H1 (cell line): ENCODE measurements around the gene SPTSSB. TPM values are rescaled to one million over a fixed set of nuclear protein-coding genes. Genes with fewer than 3 reads are reported as not detected.

ENCODE experiments used
- ASH2L ChIP-seq: fragments of 200-600, 300-600 bp; sonication (generic); IDR thresholded peaks from one replicate; pipeline ENCODE4 v1.7.1; 2017; ENCODE audit warnings: low read length
- ATF3 ChIP-seq: IDR thresholded peaks from 2 replicates; pipeline ENCODE4 v1.6.1; 2011; ENCODE audit warnings: low read depth, mild to moderate bottlenecking, low read length; ENCODE audit not compliant: insufficient read depth
- BRCA1 ChIP-seq: IDR thresholded peaks from 2 replicates; pipeline ENCODE4 v1.6.1; 2012; ENCODE audit warnings: low read depth, low read length, improper control_type of control experiment
- CBX5 ChIP-seq: fragments of 300-800, 300-1000 bp; sonication (generic); IDR thresholded peaks from 2 replicates; pipeline ENCODE4 v1.7.1; 2016; ENCODE audit warnings: antibody characterized with exemption, low read length, low read depth
- CHD1 ChIP-seq: IDR thresholded peaks from 2 replicates; pipeline ENCODE4 v1.6.1; 2012; ENCODE audit warnings: low read depth, low read length, improper control_type of control experiment
- CREB1 ChIP-seq: IDR thresholded peaks from 2 replicates; pipeline ENCODE4 v1.6.1; 2012; ENCODE audit warnings: inconsistent platforms
- CTCF ChIP-seq, 3 experiments: IDR thresholded peaks; 1 replicate in 2 of 3; 2 replicates in 1 of 3; pipeline versions ENCODE4 v1.5.1 to v1.6.1; 2011; ENCODE audit warnings: low read length in 3 of 3, mild to moderate bottlenecking in 3 of 3, inconsistent platforms in 2 of 3, low read depth in 1 of 3, moderate library complexity in 1 of 3; ENCODE audit not compliant: insufficient read depth in 1 of 3; ENCODE audit errors: control extremely low read depth in 1 of 3
- EGR1 ChIP-seq: IDR thresholded peaks from 2 replicates; pipeline ENCODE4 v1.6.1; 2011; ENCODE audit warnings: low read depth, low read length, borderline replicate concordance
- EZH2 ChIP-seq: fragments of 200-600 bp; sonication (generic); IDR thresholded peaks from 2 replicates; pipeline ENCODE4 v1.7.1; 2012; ENCODE audit warnings: low read depth, mild to moderate bottlenecking, moderate library complexity, low read length, inconsistent platforms; ENCODE audit not compliant: severe bottlenecking
- GABPA ChIP-seq: IDR thresholded peaks from 2 replicates; pipeline ENCODE4 v1.6.1; 2011; ENCODE audit warnings: mild to moderate bottlenecking, low read length, moderate library complexity, borderline replicate concordance; ENCODE audit not compliant: insufficient read depth
- JUN ChIP-seq: IDR thresholded peaks from 2 replicates; pipeline ENCODE4 v1.6.1; 2011; ENCODE audit warnings: low read depth, mild to moderate bottlenecking, improper control_type of control experiment, low read length
- JUND ChIP-seq: IDR thresholded peaks from 2 replicates; pipeline ENCODE4 v1.6.1; 2011; ENCODE audit warnings: mild to moderate bottlenecking, improper control_type of control experiment, low read length
- KDM4A ChIP-seq: IDR thresholded peaks from one replicate; pipeline ENCODE4 v1.7.1; 2012; ENCODE audit warnings: low read depth, mild to moderate bottlenecking, moderate library complexity, low read length, inconsistent platforms; ENCODE audit not compliant: severe bottlenecking
- NRF1 ChIP-seq: IDR thresholded peaks from 2 replicates; pipeline ENCODE4 v1.6.1; 2011; ENCODE audit warnings: mild to moderate bottlenecking, low read depth, low read length, improper control_type of control experiment
- POLR2AphosphoS5 ChIP-seq: IDR thresholded peaks from 2 replicates; pipeline ENCODE4 v1.6.1; 2011; ENCODE audit warnings: low read depth, low read length
- RNF2 ChIP-seq: fragments of 200-900, 300-1000 bp; sonication (generic); IDR thresholded peaks from 2 replicates; pipeline ENCODE4 v1.7.1; 2016; ENCODE audit warnings: borderline replicate concordance, low read depth, mild to moderate bottlenecking, antibody characterized with exemption, low read length; ENCODE audit not compliant: poor library complexity, severe bottlenecking; ENCODE audit errors: missing control alignments
- SP2 ChIP-seq: IDR thresholded peaks from 2 replicates; pipeline ENCODE4 v1.6.1; 2012; ENCODE audit warnings: mild to moderate bottlenecking, low read length, inconsistent platforms
- SP4 ChIP-seq: IDR thresholded peaks from 2 replicates; pipeline ENCODE4 v1.6.1; 2012; ENCODE audit warnings: low read length, inconsistent platforms
- polyA plus RNA-seq, 7 experiments: library from polyadenylated mRNA; depleted of rRNA in 3 of 7; stranded (reverse) in 5 of 7; unstranded in 2 of 7; fragments of >200 nt in 5 of 7; fragments of 200-250 nt in 2 of 7; gene quantifications; 1 replicate in 5 of 7; 2 replicates in 1 of 7; 4 replicates in 1 of 7; pipeline versions ENCODE4 v1.2.1 to v1.2.3, GENCODE V29; 2011 to 2013; ENCODE audit warnings: missing spikeins in 2 of 7, mixed read lengths in 2 of 7
- total RNA-seq: library from RNA; stranded (reverse); fragmentation: NEBNext Ultra II Directional; extraction: Animal tissue kit (Norgen Biotek cat#: 25700); gene quantifications from 2 replicates; pipeline ENCODE4 v1.2.1, GENCODE V29; 2021
- TF ChIP-seq, protein P1 (sequence below): IDR thresholded peaks from 2 replicates; pipeline ENCODE4 v1.6.1; 2012; ENCODE audit warnings: low read length, inconsistent platforms

SPTSSB gene
- total and polyA plus RNA-seq, 2 of the 8 experiments (the other 6 are each of a cell fraction or from before 2014, with no cell fraction given): 33.4 to 52.5 TPM

DNA sequence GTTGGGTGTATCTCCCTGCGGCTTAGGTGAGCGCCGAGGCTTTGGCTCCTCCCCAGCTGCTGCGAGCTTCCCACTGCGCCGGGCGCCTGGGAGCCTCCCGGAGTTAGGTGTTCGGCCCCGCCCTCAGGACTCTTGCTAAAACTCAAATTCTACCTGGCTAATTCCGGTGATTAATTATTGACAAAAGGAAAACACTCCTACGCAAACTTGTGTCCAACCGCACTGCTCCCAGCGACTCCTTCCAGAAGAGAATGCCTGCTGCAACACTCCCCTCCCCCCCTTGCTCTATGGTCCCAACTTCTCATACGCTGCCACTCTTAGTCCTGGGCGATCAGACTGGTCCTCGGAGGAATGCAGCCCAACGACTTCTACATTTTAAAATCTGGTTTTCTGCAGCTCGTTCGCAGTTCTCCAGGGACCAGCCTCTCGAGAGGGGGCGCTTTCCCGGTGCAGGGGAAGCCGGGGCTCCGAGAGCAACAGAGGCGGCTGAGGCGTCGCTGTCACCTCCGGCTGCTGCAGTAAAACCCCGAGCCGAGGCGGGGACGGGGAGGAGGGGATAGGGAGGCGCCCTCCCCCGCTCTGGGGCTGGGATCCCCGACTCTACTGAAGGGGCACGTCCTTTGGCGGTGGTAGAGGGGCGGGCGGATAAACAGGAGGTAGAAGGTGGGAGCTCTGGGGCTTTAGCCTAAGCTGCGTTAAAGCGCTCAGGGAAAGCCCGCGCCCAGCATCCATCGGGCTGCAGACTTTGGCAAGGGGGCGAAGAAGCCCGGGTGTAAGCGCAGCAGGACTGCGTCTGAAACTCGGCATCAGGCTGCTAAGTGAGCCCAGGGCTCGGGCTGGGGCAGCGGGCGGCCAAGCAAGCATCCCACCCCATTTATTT lies at the start of gene SPTSSB (continued):
- TF ChIP-seq RNF2: no peak
- TF ChIP-seq CHD1: no peak; the same call in 1 of the 2 replicates
- no peak for TF ChIP-seq GABPA
- TF ChIP-seq EZH2: no peak
- TF ChIP-seq NRF1: no peak
- peak; percentile 45; the same call in 1 of the 2 replicates for TF ChIP-seq POLR2AphosphoS5
- no peak; the same call in 1 of the 2 replicates for TF ChIP-seq JUND
- TF ChIP-seq ATF3: no peak
- no peak for TF ChIP-seq JUN
- TF ChIP-seq ASH2L: peak; percentile 100
- TF ChIP-seq CBX5: no peak
- no peak for TF ChIP-seq EGR1
- TF ChIP-seq SP4: no peak
- no peak for TF ChIP-seq SP2
- TF ChIP-seq BRCA1: no peak
- TF ChIP-seq CTCF (IDR thresholded peaks at IDR 0.05; ENCODE audit: control extremely low read depth in 1 of 3, insufficient read depth in 1 of 3, low read depth in 1 of 3, low read length in 3 of 3): peak in 2 of 3 experiments; percentile 40 to 42; a peak in 3 of 4 replicates
- peak; percentile 16 for TF ChIP-seq KDM4A
- no peak for TF ChIP-seq CREB1
- TF ChIP-seq, protein P1, sequence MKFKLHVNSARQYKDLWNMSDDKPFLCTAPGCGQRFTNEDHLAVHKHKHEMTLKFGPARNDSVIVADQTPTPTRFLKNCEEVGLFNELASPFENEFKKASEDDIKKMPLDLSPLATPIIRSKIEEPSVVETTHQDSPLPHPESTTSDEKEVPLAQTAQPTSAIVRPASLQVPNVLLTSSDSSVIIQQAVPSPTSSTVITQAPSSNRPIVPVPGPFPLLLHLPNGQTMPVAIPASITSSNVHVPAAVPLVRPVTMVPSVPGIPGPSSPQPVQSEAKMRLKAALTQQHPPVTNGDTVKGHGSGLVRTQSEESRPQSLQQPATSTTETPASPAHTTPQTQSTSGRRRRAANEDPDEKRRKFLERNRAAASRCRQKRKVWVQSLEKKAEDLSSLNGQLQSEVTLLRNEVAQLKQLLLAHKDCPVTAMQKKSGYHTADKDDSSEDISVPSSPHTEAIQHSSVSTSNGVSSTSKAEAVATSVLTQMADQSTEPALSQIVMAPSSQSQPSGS: 0 out of 2 replicates have a peak, but pooled peaks have one; percentile 41
